OCI-M1 (cell line): ENCODE measurements around the gene OSBPL2.

Experiments used
- DNase-seq: peaks from one replicate; lab custom pipeline; 2025; lab: John Stamatoyannopoulos, UW

The OSBPL2 gene

DNA sequence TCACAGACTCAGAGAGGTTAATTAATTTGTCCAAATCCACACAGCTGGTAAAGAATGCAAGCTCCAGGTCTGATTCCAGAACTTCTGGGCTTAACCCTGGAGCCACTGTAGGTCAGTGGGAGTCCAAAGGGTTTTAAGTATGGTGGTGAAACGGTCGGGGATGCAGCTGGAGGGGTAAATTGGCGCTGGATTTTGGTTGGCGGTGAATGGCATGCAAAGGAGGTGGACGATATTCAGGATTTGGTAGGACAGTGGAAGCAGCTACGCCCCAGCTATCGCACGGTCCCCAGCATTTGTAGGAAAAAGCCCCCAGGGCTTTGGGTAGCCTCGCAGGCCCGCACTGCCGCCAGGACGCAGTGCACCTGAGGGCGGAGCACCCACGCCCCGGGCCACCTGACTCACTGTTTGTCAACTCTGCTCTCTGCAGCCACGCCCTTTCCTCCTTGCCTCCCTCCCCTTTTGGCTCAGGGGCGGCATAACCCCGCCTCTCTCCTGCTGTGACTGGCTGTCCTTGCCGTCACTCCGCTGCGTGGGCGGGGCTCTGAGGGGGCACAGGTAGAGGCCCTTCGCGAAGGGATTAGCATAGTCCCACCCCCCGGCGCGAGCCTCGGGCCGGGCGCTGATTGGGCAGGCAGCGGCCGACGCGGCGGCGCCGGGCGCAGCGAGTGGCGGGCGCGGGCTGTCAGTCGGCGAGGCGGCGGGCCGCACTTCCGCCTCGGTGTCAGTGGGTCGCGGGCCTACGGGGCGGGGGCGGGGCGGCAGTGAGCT, at the start of gene OSBPL2:
TSS of gene OSBPL2 (plus strand) at position 721 of the 768 bp plus-strand sequence. CDS start 17,664 bp downstream, outside the sequence.
- DNase-seq: peak; percentile 99

DNA sequence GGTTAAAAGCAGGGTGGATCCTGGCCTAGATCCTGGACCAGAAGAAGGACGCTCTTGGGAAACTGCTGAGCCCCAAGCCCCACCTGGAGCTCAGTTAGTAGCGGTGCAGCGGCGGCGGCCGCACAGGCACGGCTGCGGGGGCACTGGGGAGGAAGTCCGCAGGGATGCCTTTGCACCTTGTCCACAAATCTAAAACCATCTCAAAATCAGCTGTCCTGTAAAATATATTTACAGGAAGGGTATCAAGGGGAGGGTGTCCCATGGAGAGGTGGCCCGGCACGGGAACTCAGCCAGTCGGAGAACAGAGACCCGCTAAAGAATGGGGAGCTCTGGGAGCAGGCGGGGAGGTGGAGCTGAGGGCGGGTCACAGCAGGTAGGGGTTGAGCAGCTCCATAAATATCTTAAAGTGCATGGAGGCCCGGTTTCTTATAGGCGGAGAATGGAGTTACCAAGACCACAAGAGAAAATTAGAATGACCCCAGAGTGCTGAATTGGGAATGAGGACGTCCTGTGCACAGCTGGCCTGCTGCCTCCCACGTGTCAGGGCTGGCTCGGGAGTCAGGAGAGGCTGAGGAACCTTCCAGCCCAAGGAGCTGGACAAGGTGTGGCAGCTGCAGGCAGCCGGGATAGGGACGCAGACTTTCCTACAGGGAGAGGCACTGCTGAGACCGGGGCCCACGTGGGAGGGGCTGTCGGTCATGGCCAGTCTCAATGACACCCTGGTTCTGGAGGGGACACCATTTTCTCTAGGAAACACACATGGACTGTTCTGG, 47.5 kb upstream of the OSBPL2 start:
- DNase-seq: no peak

DNA sequence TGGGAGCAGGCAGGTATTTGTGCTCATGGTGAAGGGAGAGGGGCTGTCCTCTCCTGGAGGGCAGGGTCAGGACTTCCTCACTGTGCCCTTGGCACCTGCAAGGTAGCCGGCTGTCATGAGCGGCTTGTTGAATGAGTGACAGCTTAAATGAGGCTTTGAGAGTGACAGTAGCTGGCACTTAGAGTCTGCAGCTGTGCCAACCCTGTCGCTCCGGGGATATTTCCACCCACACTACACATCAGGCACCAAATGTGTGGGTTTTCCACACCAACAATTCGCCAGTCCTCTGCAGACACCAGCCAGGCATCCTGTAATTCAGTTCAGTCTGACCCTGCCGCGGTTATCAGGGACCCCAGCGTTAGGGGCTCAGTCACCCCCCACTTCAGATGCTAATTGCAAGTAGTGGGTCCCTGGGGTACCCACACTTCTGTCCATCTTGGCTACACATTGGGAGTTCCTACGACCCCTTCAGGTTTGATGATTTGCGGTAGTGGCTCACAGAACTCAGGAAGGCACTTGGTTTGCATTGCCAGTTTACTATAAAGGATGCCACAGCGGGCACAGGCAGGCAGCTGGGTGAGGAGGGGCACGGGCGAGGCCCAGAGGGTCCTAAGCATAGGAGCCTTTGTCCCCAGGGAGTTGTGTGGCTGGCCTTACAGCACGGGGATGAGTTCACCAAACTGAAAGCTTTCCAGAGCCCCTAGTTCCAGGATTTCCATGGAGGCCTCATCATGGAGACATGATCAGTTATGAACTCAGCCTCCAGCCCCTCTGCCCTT, 46.4 kb upstream of the OSBPL2 start:
- no peak for DNase-seq

DNA sequence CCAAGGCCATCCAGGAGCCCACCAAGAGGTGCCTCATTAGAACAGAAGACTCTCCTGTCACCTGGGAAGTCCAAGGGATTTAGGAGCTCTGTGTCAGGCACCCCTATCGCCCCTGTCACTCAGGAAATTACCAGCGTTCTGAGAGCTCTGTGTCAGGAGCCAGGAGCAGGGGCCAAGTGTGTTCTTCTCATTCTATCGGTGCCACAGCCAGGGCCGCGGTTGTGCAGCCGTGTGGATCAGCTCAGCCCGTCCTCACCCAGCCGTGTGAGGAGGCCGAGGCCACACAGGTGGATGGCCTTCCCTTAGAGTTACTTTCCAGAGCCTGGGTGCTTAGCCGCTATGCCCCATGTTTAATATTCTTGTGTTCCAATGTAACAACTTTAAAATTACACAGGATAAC, 45.7 kb upstream of the OSBPL2 start:
- DNase-seq: no peak

DNA sequence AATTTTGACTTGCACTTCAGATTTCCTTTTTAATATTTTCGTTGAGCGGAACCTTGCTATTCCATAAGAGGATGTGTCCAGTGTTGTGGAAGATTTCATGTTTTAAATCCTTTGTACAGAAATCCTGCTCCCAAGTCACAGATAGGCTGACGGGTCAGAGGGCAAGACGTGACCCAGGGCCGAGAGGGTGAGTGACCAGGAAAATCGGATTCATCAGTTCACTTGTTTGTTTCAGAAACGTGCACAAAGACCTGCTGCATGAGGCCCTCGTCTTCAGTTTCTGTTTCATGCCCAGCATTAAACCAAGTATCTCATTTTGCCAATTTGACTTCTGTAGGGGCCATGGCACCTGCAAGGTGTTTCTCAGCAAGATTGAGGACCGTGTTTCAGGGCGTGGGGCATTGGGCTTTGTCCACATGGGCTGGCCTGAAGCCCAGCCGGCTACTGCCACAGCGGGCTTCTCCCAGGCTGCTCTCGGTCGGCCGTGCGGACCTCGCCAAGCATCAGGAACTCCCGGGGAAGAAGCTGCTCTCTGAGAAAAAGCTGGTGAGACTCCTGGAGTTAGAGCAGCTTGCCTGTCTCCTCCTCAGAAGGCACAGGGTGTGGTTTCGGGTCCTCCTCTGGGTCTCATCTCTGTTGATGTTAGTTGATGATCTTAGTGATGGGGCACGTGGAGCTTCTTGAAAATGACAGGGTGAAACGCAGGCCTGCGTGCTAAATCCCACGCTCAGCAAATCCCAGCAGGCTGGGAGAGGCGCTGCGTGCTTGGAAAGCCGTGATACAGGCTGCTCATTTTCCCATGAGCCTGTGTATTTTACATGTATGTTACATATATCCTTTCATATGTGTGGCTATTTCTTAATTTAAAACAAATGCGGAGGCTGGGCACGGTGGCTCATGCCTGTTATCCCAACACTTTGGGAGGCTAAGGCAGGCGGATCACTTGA, 45.0 kb upstream of the OSBPL2 start:
- DNase-seq: no peak

DNA sequence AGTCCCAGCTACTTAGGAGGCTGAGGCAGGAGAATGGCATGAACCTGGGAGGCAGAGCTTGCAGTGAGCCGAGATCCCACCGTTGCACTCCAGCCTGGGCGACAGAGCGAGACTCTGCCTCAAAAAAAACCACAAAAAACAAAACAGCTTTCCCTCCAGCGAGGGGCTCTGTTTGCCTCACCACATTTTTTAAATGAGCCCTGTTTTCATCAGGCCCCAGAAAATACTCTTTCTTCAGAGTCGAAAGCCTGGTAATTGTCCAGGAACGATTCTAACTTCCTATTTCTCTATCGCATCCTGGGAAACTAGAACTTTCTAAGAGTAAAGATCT, 43.3 kb upstream of the OSBPL2 start:
- DNase-seq: no peak

DNA sequence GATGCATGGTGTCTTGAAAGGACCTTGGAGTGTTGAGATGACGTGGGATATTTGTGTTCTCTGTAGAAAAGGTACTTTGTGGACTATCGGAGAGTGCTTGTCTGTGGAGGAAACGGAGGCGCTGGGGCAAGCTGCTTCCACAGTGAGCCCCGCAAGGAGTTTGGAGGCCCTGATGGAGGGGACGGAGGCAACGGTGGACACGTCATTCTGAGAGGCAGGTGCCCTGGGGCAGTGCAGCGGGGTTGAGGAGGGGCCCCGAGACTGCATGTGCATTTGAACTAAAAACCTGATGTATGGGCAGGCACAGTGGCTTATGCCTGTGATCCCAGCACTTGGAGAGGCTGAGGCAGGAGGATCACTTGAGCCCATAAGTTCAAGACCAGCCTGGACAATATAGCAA, 42.6 kb upstream of the OSBPL2 start:
- DNase-seq: no peak

DNA sequence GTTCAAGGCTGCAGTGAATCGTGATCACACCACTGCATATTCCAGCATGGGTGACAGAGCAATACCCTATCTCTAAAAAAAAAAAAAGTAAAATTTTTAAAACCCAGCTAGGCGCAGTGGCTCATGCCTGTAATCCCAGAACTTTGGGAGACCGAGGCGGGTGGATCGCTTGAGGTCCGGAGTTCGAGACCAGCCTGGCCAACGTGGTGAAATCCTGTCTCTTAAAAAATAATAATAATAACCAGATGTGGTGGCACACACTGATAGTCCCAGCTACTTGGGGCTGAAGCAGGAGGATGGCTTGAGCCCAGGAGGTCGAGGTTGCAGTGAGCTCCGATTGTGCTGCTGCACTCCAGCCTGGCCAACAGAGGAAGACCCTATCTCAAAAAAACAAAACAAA, 42.0 kb upstream of the OSBPL2 start:
- no peak for DNase-seq

DNA sequence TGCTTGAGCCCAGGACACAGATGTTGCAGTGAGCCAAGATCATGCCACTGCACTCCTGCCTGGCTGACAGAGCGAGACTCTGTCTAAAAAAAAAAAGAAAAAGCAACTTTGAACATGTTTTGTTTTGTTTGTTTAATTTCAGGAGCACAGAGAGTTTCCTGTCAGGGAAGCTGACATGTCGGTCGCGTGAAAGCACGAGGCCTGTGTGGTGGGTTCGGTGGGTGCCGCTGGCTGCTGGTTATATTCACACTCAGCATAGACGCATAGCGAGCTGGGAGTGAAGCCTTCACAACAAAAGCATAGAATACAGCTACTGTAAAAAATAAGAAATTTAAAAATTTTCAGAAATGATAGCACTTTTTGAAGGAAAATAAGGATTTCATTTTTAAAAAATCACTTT, 41.0 kb upstream of the OSBPL2 start:
- DNase-seq: no peak

DNA sequence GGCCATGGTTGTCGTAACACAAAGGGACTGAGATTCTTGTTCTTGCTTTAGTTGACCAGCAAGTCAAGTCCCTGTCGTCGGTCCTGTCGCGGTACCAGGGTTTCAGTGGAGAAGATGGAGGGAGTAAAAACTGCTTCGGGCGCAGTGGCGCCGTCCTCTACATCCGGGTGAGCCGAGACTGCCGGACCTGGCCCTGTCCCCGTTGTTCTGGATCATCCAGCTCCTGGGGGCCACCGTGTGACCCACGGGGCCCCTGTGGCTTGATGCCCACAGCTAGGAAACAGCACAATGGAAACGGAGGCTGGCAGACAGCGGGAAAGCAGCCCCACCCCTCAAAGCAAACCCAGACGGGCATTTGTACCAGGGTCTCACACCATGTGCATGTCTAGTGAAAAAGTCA, 40.5 kb upstream of the OSBPL2 start:
- DNase-seq: no peak

DNA sequence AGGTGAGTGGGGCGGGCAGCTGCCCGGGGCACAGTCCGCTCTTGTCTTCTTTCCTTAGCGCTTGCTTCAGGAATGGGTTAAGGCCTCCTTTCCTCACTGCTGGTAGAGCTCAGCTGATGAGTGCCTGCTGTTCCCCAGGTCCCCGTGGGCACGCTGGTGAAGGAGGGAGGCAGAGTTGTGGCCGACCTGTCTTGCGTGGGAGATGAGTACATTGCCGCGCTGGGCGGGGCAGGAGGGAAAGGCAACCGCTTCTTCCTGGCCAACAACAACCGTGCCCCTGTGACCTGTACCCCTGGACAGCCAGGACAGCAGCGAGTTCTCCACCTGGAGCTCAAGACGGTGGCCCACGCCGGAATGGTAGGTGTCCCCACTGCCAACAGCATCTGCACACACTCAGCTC, 39.8 kb upstream of the OSBPL2 start:
- DNase-seq: no peak

DNA sequence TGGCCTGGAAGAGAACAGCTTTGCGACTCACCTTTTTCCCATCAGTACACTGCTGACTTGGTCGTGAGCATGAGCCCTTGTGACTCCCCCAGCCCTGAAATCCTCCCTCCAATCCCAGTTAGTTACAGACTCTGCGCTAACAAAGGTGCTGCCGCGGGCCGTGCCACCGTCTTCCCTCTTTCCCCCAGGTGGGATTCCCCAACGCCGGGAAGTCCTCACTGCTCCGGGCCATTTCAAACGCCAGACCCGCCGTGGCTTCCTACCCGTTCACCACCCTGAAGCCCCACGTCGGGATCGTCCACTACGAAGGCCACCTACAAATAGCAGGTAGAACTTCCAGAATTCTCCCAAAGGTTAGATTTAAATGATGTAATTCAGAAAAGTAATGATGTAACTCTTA, 39.4 kb upstream of the OSBPL2 start:
- DNase-seq: no peak

DNA sequence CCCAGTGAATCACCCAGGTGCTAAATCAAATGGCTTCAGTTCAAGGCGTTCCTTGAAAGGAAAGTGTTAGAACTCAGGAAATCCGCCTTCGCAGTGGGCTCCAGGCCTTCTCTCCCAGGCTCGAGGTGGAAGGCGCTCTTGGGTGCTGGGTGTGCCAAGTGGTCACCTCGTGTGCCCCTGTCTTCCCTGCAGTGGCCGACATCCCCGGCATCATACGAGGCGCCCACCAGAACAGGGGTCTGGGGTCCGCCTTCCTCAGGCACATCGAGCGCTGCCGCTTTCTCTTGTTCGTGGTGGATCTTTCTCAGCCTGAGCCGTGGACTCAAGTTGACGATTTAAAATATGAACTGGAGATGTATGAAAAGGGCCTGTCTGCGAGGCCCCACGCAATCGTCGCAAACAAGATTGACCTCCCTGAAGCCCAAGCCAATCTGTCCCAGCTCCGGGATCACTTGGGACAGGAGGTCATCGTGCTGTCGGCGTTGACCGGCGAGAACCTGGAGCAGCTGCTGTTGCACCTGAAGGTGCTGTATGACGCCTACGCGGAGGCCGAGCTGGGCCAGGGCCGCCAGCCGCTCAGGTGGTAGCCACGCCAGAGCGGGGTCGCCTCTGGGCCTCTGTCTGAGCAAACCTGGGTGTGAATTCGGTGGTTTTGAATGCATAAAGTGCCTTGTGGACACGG, 37.7 kb upstream of the OSBPL2 start:
- DNase-seq: no peak

DNA sequence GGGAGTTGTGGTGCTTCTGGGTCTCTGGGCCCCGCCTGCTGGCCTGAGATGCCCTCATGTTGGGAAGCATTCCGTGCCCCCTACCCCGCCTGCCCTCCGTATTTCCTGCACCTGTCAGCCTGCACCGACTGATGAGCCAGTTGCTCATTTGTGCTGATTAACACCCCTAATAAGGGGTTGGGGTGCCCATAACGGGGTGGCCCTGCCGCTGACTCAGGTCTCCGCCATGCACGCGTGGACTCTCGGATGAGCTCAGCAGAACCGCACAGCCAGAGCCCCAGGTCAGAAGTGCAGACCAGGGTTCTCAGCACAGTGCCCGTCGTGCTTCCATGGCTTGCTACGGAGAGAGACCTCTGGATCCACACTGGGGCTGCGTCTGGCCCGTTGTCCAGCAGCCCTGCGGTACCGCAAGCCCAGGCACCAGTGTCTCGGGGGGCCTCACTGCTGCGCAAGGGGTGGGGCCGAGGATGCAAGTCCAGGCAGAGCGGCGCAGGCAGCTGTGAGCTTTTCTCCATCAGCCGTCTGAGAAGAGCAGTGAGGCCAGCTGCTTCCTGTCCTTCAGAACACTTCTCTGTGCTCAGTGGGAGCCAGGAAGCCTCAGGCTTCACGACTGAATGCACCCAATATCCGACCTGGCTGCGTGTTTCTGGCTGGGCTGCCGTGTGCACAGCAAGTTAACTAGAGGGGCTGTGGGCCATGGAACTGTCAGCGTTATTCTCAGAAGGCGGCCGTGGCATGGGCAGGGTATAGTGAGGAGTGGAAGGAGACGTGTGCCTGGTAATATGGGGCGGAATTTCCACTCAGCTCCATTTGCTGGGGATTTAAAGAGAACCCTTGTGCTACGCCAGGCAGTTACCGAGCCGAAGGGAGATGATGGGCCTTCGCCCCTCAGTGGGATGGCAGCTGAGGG, 36.9 kb upstream of the OSBPL2 start:
- DNase-seq: no peak

DNA sequence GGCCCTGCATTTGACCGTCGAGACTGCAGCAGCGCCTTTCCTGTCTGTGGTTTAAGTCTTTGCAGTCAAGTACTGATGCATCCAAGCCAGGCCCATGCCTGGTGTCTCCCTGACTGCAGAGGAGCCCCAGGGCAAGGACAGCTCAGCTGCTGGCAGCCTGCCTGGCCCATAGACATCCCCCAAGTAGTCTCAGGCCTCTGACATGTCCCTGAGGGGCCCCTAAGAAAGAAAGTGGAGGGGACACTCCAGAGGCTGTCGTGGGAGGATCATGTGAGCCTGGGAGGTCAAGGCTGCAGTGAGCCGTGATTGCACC, 36.3 kb upstream of the OSBPL2 start:
- no peak for DNase-seq

DNA sequence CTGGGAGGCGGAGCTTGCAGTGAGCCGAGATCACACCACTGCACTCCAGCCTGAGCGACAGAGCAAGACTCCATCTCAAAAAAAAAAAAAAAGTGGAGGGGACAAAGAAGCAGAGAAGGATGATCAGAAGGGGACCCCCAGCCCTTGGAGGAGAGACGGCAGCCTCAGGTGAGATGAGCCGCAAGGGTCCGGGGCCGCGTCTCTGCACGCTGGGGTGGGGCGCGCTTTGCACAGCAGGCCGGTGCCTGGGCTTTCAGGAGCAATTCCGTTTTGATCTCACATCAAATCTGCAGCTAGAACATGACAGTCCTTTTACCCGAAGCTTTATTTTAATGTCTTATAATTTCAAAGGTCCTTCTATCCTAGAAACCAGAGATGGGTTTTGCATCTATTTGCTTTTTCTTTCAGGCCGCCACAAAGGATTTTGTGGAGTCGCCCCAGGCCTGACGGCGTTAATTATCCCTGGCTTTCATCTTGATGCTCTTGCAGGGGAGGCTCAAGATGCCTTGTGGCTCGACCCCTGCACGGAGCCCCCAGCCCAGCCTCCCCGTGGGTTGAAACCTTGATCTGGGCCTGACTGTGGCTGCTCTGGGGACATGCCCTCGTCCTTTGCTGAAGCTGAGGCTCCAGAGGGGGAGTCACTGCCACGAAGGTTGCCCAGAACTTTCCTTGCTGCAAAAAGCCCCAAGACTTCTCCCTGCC, 35.5 kb upstream of the OSBPL2 start:
- no peak for DNase-seq

DNA sequence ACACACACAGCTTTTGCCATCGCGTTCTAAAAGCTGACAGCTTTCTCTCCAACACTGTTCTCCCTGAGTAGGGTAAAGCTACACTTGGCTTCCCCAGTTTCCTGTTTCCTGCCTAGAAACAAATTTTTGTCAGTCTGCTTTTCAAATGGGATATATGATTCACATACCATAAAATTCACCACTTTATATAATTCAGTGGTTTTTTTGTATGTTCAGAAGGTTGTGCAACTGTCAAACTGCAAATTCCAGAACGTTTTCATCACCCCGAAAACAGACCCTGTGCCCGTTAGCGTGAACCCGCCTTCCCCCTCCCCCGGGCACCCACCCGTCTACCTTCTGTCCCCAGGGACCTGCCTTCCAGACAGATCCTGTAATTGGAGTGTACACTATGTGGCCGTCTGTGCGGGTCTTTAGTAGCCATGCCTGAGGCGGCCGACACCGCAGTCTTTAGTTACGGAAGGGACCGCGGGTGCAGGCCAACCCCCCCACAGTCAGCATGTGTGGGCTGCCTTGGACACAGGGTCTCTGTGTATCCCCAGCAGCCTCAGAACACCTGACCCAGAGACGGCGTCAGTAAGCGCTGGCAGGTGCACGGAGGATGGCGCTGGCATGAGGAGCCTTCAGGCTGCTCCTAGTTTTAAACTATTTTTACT, 34.8 kb upstream of the OSBPL2 start:
- DNase-seq: no peak

DNA sequence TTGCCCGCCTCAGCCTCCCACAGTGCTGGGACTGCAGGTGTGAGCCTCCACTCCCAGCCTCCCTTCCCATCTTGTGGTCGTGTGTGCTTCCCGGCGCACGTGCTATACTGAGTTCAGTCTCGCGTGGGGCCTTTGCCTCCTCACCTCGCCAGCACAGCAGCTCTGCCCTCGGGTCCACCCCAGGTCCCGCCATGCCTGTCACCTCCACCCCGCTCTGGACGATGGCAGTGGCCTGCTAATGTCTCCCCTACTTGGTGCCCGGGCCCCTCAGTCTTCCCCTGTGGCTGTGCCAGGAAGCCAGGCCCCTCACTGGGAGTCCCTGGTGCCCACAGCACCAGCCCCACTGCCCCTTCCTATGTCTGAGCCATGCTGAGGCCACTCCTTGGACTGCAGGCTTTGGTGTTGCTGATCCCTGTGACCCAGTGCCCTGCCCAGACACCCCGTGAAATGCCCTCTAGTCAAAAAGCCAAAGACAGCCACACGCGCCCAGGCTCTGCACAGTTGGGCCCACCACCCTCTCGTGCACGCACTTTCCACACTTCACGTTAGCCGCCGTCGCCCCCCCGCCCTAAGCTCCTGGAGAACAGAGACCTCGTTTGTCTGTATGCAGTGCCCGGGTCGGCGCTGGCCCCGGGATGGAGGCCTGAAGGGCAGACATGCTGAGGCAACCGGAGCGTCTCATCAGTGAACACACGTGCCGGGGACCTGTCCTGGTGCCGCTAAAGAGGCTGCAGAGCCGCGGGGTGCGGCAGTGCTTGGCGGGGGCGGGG, 32.5 kb upstream of the OSBPL2 start:
- DNase-seq: no peak
